HG02763 (cell line): Measurements from ENCODE around the gene CLMN.

Source experiments
- ATAC-seq: cut with Tn5 transposase; IDR thresholded peaks from one replicate; pipeline ENCODE4 v1.9.1; 2021; ENCODE audit warnings: mild to moderate bottlenecking, moderate library complexity; ENCODE audit not compliant: unreplicated experiment

The CLMN gene

DNA sequence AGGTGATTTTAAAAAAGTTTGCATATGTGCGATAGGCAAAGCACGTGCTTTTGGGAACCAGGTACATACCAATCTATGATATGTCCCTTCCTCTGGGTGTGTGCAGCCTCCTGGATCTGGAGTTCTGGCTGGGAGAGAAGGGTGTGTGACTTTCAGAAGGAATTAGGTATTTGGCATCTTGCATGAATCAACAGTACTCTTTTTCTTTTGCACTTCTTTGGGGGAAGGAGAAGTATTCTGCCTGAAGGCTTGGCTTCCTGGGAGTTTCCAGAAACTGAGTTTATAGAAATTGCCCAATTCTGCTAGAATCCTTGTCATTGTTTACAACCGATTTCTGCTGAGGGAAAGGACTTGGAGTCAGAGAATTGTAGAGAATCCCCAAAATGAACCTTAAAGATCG, 2.9 kb upstream of the CLMN start:
- ATAC-seq: no peak

GRCh38 chr14:95321693-95322455, 2.2 kb upstream of the CLMN start:
- ATAC-seq: no peak

DNA sequence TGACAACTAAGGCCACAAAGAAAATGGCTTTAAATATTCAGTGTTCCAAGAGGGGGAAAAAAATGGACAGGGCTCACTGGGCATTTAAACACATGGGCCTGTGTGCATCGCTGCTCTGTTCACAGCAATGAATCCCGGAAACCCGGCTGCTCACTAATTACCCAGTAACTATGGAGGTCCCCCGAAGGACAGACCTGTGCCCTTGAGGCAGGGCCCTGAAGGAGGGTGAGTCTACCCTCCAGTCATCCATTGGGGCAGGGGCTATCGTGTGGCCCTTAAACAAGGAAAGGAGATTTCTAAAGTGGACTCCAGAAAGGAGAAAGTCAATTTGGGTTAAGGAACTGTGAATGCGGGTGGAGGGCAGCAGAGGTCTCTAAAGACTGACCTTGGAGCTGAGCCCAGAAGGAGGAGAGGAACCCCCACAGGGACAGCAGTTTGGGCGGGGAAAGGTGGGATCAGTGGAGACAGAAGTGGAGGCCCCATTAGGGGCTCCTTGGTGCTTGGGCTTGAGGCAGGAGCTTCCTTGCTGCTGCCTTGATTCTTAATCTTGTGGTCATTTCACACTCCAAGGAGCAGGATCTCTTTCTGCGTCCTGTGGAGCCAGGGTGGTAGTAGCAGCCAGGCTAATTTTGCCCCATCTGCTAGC, 1.4 kb upstream of the CLMN start:
- ATAC-seq: no peak

DNA sequence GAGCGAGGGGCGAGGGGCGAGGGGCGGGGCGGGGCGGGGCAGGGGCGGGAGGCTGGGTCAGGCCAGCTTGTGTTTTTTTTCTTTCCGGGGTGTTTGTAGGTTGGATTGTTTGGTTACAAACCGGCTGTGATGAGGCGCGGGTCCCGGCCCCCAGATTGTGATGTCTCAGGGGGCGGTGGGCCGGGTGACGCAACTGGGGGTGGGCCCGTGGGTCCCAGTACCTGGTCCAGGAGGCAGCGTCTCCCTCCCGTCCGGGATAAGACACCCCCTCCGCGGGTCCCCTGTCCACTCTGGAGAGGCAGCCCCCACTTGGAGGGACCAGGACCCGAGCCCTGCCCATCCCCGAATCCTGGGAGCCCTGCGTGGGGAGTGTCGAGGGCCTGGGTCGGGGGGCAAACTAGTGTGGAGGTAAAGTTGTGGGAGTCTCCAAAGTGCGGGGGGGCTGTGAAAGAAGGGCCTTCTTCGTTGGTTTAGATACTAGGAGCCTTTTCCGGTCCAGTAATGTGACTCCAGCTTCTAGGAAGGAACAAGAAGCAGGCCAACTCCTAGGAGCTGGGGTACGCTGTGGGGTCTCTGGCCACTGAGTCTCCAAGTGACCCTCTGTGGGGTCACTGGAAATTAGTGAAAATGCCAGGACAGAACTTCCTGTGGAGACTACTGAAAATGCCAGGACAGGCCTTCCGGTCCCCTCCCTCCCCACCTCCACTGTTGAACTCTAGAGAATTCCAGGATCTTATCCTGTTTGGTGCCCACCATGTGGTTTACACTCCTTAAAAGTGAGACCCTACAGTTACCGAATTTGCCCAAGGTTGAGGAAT, 579 bp upstream of the CLMN start:
- ATAC-seq: no peak

DNA sequence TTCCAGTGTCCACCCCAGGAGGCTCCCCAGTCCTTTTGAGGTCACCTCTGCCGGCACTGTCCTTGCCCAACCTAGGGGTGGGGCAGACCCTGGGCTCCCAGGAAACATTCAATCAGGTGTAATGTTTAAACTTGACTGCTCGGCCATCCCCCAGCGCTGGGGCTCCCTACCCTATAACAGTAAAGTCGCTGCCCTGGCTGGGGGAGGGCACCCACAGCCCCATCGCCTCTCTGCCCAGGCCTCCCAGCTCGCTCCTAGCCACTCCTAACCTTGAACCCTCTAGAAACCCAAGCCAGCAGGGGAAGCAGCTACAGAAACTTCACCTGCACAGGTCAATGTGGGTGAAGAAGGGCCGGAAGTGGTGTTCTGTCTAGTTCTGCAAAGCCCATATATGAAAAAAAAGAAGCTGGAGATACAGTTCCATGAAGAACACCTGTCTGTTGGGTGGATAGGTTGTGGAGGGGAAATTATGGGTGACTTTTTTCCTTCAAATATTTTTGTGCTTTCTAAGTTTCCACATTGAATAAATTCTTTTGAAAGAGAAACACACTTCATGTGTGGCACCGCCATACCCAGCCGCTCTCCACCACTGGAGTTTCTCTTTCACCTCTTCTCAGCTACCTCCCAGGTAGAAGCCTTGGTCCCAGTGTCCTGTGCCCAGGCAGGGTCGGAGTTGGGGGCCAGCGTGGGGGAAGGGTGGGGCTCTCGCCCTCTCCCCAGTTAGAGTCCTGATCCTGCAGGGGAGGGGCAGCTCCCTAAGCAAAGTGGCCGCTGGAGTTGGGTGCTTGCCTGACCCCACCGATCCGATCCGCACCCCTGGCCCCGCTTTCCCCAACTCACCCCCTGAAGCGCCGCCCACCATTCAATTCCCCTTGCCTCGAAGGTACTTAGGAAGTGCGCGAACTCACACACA, 1.1 kb downstream of the CLMN start:
- ATAC-seq: no peak

- no peak for ATAC-seq
Measured at GRCh38 chr14:95317817-95318343, 1.8 kb downstream of the CLMN start.

- ATAC-seq: no peak
Measured at GRCh38 chr14:95316821-95317220, 2.9 kb downstream of the CLMN start.

DNA sequence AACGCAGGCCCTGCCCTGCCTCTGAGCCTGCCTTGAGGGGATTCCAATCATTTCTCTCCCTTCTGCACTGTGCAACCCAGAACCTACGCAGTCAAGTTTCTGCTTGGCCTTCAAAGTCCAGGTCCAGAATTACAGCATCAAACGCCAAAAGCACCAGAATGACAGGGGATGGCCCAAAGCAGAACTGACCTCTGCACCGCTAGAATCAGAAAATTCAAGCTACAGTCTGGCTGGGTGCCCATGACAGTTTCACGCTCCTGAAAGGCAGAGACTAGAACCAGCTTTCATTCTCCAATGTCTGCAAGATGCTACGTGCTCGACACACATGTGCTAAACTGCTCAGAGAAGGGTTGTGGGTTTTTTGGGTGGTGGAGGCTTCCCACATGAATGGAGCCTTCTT, 4.1 kb downstream of the CLMN start:
- ATAC-seq: no peak

DNA sequence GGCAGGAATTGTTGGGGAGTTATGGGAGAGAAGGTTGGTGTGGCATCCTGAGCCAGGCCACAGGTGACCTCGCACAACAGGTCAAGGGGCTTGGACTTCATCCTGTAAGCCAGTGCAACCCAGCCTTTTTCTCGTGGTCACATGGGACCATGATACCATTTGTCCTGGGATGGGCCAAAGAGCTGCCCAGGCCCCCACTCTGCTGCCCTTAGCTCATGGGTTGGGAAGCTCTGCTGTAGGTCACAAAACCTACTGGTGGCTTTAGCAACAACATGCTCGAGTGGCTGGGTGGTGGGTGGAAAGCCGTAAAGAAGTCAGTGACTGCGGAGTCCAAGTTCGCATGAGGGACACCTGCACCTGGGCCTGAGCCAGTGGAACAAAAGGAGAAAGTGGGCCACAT, 4.6 kb downstream of the CLMN start:
- no peak for ATAC-seq

- peak; percentile 72 for ATAC-seq
Measured at GRCh38 chr14:95314609-95315008, 5.1 kb downstream of the CLMN start.

- no peak for ATAC-seq
Measured at GRCh38 chr14:95313707-95314106, 6.0 kb downstream of the CLMN start.

DNA sequence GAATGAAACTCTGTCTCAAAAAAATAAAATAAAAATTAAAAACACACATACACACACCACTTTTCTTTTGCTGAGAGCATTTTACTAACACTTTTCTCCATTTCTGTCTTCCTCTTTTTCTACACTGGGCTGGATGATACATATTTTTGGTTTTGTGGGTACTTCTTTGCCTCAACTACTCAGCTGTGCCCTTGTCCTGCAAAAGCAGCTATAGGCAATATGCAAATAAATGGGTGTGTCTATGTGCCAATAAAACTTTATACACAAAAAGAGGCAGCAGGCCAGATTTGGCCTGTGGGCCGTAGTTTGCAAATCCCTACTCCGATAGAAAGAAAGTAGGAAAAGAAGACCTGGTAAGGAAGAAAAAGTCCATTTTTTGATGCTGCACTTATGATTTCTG, 6.5 kb downstream of the CLMN start:
- ATAC-seq: no peak

DNA sequence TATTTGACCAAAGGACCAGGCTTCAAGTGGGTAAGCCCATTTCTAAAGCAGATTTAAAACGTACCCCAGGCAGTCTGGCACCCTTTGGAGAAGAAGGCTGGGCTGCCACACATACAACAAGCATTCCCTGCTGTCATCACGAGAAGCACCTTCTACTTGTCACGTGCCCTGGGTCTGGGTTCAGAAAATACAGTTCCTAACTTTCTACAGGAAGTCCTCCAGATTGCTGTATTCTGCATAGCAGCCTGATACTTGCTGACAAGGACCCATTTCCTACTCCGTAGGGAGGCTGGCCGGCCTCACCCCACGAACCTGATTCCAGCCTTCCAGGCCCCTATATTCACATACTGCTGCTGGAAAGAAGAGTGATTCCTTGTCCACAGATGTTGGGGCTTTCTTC, 7.4 kb downstream of the CLMN start:
- ATAC-seq: no peak

GRCh38 chr14:95311752-95312151, 8.0 kb downstream of the CLMN start:
- ATAC-seq: no peak

DNA sequence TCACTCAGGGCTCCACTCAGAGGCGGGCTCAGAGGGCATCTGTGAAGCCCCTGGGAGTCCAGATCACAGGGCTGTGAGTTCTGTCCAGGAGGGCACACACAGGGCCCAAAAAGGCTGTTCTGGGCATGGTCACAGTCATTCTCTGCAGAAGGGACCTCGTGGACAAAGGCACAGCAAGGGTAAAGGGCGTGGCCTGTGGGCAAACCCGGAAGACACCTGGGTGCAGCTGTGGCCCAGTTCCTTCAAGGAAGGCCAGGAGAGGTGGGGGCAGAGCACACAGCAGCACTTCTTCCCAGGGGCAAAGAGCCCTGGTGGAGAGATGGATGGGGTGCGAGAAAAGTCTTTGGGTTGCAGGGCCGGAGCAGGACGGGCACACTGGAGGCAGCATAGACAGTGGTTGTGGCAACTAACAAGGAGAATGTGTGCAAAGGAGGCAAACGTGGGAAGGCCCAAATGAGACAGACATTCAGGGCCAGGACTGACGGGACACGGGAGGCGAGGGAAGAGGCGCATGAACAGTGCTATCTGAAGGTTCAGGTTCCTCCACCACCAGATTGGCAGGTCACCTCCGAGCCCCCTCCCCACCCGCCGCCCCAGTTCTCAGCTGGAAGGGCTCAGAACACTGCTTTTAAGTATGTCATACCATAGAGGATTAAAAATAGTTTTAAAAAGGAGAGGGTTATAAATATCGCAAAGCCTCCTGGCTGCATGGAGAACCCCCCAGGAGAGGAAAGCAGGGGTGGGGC, 8.9 kb downstream of the CLMN start:
- ATAC-seq: no peak

- ATAC-seq: no peak
Measured at GRCh38 chr14:95309261-95310051, 10.3 kb downstream of the CLMN start.

DNA sequence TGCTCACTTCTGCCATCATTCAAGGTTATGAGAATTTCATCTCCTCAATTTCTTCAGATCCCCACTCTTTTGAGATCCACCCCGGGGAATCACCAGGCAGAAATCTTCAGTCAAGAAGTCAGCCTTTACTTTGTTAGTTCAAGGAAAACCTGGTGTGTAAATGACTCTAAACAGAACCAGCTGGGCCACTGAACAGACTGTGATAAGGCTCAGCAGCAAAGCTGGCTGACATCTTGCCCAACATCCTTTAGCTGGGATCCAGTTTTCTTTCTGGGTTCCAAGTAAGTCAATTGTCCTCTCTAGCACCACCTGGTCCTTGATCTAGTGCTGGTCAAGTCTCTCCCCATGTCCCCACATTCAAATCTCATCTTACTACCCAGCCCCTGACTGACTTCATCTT, 11.6 kb downstream of the CLMN start:
- no peak for ATAC-seq

GRCh38 chr14:95307402-95308041, 12.2 kb downstream of the CLMN start:
- ATAC-seq: no peak

DNA sequence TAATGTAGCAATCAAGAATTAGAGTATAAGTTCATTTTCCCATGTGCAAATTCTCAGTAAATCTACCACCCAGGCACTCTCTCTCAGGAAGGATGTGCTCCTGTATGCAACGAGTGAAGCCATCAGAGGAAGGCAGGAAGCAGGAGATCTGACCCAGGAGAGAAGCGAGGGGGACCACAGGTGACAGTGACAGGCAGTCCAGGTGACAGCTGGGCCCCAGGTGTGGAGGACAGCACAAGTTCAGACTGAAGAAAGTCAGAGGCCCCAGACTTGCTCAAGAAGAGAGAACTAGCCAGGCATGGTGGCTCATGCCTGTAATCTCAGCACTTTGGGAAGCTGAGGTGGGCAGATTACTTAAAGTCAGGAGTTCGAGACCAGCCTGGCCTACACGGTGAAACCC, 13.8 kb downstream of the CLMN start:
- no peak for ATAC-seq
